ENCODE measurements around the gene ARHGAP9.
"Not testable (repeated sequence)": the region's sequence is repeated elsewhere in the genome, so short reads cannot be mapped to it uniquely, and the experiment has no call there.

The ARHGAP9 gene

DNA sequence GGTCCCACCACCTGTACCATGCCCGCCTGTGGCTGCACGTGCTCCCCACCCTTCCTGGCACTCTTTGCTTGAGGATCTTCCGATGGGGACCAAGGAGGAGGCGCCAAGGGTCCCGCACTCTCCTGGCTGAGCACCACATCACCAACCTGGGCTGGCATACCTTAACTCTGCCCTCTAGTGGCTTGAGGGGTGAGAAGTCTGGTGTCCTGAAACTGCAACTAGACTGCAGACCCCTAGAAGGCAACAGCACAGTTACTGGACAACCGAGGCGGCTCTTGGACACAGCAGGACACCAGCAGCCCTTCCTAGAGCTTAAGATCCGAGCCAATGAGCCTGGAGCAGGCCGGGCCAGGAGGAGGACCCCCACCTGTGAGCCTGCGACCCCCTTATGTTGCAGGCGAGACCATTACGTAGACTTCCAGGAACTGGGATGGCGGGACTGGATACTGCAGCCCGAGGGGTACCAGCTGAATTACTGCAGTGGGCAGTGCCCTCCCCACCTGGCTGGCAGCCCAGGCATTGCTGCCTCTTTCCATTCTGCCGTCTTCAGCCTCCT is 23.4 kb downstream of the ARHGAP9 start:
- DNase-seq: no peak

DNA sequence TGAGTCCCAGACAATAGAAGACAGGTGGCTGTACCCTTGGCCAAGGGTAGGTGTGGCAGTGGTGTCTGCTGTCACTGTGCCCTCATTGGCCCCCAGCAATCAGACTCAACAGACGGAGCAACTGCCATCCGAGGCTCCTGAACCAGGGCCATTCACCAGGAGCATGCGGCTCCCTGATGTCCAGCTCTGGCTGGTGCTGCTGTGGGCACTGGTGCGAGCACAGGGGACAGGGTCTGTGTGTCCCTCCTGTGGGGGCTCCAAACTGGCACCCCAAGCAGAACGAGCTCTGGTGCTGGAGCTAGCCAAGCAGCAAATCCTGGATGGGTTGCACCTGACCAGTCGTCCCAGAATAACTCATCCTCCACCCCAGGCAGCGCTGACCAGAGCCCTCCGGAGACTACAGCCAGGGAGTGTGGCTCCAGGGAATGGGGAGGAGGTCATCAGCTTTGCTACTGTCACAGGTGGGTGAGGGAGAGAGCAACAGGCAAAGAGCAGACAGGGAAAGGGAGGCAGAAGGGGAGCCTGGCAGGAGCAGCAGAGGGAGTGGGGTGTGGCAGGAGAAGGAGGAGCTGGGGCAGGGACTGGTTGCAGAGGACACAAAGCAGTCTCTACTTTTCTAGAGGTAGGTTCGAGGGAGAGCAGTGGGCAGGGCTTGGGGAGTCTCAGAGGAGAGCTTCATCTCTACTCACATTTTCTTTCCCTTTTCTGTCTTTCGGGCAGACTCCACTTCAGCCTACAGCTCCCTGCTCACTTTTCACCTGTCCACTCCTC is 24.1 kb downstream of the ARHGAP9 start:
- DNase-seq: no peak

DNA sequence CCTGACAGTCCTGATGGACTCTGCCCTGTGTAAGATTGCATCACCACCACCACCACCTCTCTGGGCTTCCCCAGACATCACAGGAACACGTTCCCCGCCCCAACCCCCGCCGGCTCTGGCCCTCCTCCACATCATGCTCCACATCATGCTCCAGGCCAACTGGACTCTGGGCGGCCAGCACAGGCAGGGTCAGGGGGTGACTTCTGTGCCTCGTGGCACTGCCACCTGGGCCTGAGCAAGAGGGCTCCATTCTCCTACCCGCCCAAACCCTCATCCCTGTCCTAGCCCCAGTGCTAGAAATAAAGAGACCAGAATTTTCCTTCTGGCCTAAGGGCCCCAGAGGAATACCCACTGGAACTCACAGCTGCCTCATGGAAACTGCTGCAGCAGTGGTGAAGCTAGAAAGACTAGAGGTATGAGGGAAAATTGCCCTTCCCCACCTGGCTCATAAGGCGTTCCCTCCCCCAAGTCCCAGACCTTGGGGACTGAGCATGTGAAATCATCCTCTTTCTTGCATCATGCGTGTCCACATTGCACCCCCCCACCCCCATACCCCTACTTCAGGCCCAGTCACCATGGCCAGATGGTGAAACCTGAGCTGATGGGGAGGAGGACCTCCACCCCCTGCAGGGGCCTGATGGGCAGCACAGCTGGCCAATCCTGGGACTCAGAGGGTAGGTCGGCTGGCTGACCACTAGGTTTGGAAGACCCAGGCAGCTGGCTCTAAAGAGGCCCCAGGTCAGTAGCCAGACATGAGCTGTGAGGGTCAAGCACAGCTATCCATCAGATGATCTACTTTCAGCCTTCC is 24.9 kb downstream of the ARHGAP9 start, which contains the start of gene INHBE:
Gene INHBE, plus strand, starts transcription at position 742 of the 808 bp plus-strand sequence. CDS start 230 bp downstream, outside the sequence.
- no peak for DNase-seq

DNA sequence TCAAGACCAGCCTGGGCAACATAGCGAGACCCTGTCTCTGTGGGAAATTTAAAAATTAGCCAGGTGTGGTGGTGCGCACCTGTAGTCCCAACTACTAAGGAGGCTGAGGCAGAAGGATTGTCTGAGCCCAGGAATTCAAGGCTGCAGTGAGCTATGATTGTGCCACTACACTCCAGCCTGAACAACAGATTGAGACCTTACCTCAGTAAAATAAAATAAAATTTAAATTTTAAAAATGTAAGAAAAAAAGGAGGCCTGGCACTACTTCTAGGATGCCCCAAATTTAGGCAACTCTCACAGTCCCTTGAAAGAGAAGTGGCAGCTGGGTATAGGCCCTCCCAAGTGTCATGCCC is 25.5 kb downstream of the ARHGAP9 start:
- DNase-seq: no peak

DNA sequence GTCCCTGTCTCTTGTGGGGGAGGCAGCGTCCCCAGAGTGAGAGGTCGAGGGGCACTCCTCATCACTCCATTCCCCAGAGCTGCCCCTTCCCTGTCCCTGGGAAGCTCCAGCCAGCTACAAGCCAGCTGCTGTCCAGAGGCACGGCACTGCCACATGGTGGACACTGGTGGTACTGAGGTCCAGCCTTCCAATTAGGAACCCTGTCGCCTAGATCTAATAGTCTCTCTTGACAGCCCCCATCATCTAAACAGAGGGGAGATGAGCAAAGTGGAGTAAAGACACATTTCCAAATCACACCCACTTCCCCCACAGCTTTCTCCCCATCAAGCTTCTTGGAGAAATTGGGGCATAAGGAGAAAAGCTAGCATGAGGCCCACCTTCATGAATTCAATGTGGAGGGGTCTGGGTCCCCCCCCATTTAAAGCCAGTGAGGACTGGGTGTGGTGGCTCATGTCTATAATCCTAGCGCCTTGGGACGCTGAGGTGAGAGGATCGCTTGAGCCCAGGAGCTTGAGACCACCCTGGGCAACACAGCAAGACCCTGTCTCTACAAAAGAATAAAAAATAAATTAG is 26.6 kb downstream of the ARHGAP9 start:
- DNase-seq: no peak

DNA sequence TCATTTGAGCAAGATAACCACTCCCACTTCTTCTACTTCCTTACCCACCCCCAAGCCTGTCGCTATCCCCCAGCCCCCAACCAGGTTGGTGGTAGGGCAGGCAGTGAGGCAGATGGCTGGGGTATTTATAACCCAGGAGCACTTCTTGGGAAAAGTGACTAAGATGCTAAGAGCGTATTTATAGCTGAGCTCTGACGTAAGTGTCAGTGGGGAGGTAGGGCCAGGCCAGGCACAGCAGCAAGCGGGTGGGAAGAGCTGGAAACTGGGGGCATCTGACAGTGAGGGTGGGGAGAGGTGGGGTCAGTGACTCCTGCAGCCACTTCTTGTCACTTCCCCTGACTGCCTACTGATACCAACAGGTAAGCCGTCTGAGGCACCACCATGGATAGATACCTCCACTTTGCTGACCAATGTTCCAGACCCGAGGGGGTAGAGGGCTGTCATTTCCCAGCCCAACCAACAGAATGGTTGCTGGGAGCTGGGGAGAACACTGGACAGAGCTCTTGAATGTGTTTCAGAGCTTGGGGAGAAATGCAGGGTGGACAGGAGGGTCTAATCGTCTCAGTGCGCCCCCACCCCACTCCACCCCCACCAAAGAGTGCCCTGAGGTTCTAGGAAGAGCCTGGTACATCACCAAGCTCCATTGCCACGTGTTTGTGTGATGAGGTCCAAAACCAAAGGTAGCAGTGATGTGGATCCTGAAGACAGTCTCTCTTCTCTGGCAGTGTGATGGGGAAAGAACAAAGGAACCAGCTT is 27.3 kb downstream of the ARHGAP9 start:
- DNase-seq: no peak

DNA sequence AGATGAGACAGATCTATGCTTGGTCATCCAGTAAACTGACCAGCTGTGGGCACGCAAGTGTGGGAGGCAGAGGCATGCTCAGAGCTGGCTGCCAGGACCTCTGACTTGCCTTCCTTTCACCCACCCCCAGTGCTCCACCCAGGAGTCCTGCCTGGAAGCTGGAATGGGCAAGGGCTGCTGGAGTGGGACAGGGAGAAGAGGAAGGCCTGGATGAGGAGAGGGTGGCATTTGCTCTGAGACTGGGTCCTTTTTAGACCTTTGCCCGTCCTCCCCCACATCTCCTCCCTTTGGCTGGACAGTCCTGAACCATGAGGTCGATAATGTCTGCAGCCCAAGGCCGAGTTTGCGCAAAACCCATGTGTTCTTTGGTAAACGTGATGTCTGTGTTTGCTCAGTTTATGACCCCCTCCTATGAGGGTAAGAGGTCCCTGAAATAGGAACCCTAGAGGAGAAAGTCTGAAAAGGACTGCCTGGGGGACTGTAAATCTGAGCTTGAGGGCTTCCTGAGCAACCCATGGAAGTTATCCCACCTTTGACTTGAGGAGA is 28.4 kb downstream of the ARHGAP9 start:
- no peak for DNase-seq

DNA sequence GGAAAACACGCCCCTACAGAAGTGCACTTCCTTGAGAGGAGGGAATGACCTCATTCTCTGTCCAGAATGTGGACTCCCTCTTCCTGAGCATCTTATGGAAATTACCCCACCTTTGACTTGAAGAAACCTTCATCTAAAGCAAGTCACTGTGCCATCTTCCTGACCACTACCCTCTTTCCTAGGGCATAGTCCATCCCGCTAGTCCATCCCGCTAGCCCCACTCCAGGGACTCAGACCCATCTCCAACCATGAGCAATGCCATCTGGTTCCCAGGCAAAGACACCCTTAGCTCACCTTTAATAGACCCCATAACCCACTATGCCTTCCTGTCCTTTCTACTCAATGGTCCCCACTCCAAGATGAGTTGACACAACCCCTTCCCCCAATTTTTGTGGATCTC is 29.6 kb downstream of the ARHGAP9 start:
- no peak for DNase-seq

DNA sequence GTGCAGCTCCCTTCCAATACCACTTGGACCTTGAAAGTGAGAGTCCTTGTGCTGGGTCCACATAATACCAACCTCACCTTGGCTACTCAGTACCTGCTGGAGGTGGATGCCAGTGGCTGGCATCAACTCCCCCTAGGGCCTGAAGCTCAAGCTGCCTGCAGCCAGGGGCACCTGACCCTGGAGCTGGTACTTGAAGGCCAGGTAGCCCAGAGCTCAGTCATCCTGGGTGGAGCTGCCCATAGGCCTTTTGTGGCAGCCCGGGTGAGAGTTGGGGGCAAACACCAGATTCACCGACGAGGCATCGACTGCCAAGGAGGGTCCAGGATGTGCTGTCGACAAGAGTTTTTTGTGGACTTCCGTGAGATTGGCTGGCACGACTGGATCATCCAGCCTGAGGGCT is 30.3 kb downstream of the ARHGAP9 start:
- DNase-seq: no peak

DNA sequence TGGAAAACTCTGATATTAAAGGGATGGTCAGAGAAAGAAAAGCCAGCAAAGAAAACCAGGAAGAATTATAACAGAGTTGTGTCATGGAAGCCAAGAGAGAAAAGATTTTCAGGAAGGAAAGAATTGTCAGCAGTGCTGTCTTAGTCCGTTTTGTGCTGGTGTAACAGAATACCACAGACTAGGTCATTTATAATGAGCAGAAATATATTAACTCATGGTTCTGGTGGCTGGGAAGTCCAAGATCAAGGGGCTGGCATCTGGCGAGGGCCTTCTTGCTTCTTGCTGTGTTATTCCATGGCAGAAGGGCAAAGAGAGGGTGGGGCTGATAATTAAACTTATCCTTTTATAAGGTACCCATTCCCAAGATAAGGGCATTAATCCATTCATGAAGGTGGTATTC is 31.0 kb downstream of the ARHGAP9 start:
- DNase-seq: no peak

DNA sequence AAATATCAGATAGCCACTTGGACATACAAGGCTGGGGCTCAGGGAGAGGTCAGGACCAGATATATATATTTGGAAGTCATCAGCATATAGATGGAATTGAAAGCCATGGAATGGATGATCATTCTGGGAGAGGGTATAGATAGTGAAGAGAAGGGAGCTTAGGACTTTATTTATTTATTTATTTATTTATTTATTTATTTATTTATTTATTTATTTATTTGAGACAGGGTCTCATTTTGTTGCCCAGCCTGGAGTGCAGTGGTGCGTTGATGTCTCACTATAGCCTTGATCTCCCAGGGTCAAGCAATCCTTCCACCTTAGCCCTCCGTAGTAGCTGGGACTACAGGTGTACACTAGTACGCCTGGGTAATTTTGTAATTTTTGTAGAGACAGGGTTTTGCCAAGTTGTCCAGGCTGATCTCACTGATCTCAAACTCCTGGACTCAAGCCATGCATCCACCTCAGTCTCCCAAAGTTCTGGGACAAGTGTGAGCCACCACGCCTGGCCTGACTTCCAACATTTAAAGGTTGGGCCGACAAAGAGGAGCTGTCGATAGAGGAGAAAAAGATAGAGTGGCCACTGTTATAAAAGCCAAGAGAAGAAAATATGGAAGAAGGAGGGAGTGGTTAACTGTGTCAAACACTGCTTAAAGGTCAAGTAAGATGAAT is 33.2 kb downstream of the ARHGAP9 start:
- no peak for DNase-seq

DNA sequence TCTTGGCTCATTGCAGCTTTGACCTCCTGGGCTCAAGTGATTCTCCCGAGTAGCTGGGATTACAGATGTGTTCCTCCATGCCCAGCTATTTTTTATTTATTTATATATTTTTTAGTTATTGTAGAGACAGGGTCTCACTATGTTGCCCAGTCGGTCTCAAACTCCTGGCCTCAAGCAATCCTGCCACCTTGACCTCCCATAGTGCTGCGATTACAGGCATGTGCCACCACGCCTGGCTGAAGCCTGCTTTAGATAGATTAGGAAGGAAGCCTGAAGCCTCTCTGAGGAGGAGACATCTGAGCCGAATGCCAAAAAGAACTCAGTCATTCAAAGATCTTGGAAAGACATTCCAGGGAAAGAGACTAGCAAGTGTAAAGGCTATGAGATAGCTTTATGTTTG is 34.9 kb downstream of the ARHGAP9 start:
- DNase-seq: no peak

DNA sequence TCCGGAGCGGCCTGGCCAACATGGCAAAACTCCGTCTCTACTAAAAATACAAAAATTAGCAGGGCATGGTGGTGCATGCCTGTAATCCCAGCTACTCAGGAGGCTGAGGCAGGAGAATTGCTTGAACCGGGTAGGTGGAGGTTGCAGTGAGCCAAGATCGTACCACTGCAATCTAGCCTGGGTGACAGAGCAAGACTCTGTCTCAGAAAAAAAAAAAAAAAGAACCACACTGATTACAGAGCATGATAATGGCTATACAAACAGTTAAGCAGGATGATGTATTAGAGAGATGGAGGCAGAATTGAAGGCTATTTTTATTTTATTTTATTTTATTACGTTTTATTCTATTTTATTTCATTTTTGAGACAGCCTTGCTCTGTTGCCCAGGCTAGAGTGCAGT is 35.3 kb downstream of the ARHGAP9 start:
- not testable (repeated sequence) for DNase-seq

DNA sequence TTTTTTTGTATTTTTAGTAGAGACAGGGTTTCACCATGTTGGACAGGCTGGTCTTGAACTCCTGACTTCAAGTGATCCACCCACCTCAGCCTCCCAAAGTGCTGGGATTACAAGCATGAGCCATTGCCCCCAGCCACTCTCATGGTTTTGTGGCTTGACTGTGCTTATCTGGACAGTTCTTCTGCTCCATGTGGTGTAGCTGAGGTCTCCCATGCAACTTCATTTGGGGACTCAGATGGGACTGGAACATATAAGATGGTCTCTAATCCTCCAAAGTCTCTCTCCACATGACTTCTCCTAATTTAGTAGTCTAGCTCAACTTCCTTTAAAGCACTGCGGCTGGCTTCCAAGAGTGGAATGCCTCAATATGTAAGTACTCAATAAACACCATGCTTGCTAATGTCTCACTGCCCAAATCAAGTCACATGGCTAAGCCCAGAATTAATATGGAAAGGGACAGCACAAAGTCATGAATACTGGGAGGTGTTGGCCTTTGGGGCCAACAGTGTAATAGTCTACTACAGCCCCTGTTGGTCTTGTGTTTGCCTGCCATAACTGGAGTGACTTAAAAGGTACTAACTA is 37.7 kb downstream of the ARHGAP9 start:
- DNase-seq: no peak

DNA sequence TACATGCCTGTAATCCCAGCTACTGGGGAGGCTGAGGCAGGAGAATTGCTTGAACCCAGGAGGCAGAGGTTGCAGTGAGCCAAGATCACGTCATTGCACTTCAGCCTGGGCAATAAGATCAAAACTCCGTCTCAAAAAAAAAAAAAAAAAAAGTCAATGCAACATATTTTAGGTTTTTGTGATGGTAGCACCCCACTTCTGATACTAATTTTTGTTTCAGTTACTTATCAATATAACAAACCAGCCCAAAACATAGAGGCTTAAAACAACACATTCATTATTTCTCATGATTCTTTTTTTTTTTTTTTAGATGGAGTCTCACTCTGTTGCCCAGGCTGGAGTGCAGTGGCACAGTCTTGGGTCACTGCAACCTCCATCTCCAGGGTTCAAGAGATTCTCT is 38.3 kb downstream of the ARHGAP9 start:
- not testable (repeated sequence) for DNase-seq

DNA sequence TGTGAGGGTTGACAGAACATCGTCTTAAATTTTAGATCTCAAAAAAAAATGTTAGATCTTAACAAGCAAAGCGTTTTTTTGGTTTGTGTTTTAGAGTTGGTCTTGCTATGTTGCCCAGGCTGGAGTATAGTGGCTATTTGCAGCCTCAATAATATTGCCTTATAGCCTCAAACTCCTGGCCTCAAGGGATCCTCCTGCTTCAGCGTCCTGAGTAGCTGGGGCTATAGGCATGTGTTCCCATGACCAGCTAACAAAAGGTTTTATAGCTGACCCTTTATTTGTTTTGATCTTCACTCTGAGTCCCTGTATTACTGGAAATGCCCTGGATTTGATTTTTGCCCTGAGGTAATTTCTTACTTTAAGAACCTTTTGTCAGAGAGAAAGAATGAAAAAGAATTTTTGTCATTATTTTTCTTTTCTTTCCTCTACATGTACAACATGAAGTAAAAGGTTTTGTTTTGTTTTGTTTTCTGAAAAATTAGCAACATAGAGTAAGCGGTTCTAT is 39.9 kb downstream of the ARHGAP9 start:
- DNase-seq: no peak

DNA sequence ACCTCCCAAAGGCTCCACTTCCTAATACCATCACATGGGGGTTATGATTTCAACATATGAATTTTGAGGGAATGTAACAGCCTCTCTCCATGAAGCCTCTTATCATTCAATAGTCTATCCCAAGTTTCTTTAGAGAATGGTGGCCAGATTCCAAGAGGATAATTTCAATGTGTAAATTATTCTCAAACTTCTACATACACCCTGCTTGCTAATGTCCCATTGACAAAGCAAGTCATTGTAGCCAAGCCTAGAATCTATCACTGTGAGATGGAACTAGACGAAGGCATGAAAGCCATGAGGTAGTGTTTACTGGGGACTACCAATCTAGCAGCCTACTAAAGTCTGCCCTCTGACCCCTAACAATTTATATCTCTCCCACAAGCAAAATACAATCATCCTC is 41.3 kb downstream of the ARHGAP9 start:
- no peak for DNase-seq

DNA sequence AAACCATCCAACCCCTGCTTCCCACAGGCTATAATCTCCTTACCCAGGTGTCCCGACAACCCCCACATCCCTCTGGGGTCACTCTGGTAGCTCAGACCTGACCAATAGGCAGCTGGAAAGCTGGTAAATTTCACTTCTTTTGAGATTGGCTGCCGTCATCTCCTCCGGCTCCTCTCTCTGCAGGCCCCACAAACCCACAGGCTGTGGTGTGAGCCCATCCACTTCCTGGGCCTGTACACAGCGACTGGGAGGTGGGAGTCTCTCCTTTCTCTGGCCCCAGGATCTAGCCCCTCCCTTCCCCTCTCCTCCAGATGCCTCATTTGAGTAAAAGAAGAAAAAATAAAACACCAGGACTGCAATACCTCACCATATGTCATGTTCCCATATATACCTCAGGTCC is 44.4 kb downstream of the ARHGAP9 start:
- DNase-seq: no peak

DNA sequence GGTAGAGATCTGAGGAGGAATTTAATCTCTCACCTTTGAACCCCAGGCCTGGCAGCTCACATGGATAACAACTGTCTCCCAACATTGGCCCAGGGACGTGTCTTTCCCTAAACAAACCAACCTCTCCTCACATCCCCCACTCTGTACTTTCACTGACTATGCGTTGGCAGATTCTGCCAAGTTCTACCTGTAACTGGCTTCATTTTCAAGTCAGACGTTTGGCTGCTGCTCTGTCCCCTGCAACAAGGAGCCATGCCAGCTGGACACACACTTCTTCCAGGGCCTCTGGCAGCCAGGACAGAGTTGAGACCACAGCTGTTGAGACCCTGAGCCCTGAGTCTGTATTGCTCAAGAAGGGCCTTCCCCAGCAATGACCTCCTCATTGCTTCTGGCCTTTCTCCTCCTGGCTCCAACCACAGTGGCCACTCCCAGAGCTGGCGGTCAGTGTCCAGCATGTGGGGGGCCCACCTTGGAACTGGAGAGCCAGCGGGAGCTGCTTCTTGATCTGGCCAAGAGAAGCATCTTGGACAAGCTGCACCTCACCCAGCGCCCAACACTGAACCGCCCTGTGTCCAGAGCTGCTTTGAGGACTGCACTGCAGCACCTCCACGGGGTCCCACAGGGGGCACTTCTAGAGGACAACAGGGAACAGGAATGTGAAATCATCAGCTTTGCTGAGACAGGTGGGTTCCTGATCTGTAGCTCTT is 45.0 kb downstream of the ARHGAP9 start, which contains the start of gene INHBC:
Gene INHBC, plus strand, starts transcription at position 268 of the 707 bp plus-strand sequence. Its CDS starts 103 bp downstream, at position 371.
- DNase-seq: no peak

DNA sequence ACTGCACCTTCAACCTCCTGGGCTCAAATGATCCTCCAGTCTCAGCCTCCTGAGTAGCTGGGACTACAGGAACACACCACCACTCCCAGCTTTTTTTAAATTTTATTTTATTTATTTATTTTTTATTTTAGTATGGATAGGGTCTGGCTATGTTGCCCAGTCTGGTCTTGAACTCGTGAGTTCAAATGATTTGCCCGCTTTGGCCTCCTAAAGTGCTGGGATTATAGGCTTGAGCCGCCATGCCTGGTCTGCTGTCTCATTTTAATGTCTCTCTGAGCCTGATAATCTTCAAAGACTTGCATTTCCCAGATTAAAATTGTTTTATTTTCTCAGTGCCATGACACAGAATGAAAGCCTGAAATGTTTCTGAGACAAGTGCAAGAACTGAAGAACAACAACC is 46.3 kb downstream of the ARHGAP9 start:
- no peak for DNase-seq
